SK-N-MC (cell line): ENCODE results near the gene PHC2.

Source experiments
- DNase-seq: peaks from one replicate; pipeline ENCODE4 v3.0.0-alpha.2; 2011; ENCODE audit warnings: low read depth, low spot score
- H3K27ac ChIP-seq: fragments of 200-600 bp; sonication (generic); 2 replicates; pipeline ENCODE4 v1.5.1; 2016; ENCODE audit warnings: mixed run types
- H3K36me3 ChIP-seq: fragments of 200-600 bp; sonication (generic); 2 replicates; pipeline ENCODE4 v1.6.1; 2017; ENCODE audit warnings: antibody characterized with exemption, low read length, mixed read lengths; ENCODE audit not compliant: insufficient read depth
- H3K4me3 ChIP-seq: fragments of 200-600 bp; sonication (generic); 2 replicates; pipeline ENCODE4 v1.5.1; 2016
- H3K9ac ChIP-seq: fragments of 200-600 bp; sonication (generic); 2 replicates; pipeline ENCODE4 v1.8.0; 2017; ENCODE audit warnings: mixed run types, mixed read lengths; ENCODE audit not compliant: insufficient read length
- H3K9me3 ChIP-seq: fragments of 200-600 bp; sonication (generic); 2 replicates; pipeline ENCODE4 v1.6.1; 2017; ENCODE audit warnings: low read depth, mild to moderate bottlenecking, antibody characterized with exemption, low read length, moderate library complexity, mixed read lengths
- EZH2 ChIP-seq: fragments of 200-600 bp; sonication (generic); IDR thresholded peaks from one replicate; pipeline ENCODE4 v1.6.1; 2017; ENCODE audit warnings: antibody characterized with exemption
- FOXP2 ChIP-seq: optimal IDR thresholded peaks from 2 replicates; pipeline ENCODE3; 2011; ENCODE audit warnings: mild to moderate bottlenecking, moderate library complexity; ENCODE audit not compliant: insufficient read depth; ENCODE audit errors: extremely low read length, control extremely low read depth
- POLR2AphosphoS5 ChIP-seq: IDR thresholded peaks from 2 replicates; pipeline ENCODE4 v1.6.1; 2012; ENCODE audit warnings: mild to moderate bottlenecking, low read depth, low read length, borderline replicate concordance

The PHC2 gene

GRCh38 chr1:33456502-33456886 lies 25.6 kb upstream of the PHC2 start:
- DNase-seq: no peak
- TF ChIP-seq FOXP2 (no peak), EZH2 (no peak), POLR2AphosphoS5 (no peak)

GRCh38 chr1:33455539-33456501 lies 24.9 kb upstream of the PHC2 start:
- no peak overlapping the region for H3K4me3 ChIP-seq

More at GRCh38 chr1:33456502-33456886, 25.6 kb upstream of the PHC2 start:
- H3K4me3 ChIP-seq: no peak overlapping the region
- no peak overlapping the region for H3K9ac ChIP-seq
- no peak overlapping the region for H3K27ac ChIP-seq
- no peaks in the 10 kb centered on the region for H3K9me3 ChIP-seq
- no peaks in the 10 kb centered on the region for H3K36me3 ChIP-seq

GRCh38 chr1:33454646-33455282 lies 23.9 kb upstream of the PHC2 start:
- Histone ChIP-seq H3K9me3 (no peaks in the 10 kb centered on the region), H3K9ac (no peak overlapping the region), H3K36me3 (no peaks in the 10 kb centered on the region), H3K4me3 (no peak overlapping the region), H3K27ac (no peak overlapping the region)
- TF ChIP-seq EZH2: no peak
- no peak for TF ChIP-seq POLR2AphosphoS5
- no peak for TF ChIP-seq FOXP2
- no peak for DNase-seq

More at GRCh38 chr1:33455539-33456501, 24.9 kb upstream of the PHC2 start:
- TF ChIP-seq POLR2AphosphoS5 (no peak), EZH2 (no peak), FOXP2 (no peak)
- peak; percentile 48 for DNase-seq
- Histone ChIP-seq H3K9ac (no peak overlapping the region), H3K36me3 (no peaks in the 10 kb centered on the region), H3K27ac (no peak overlapping the region), H3K9me3 (no peaks in the 10 kb centered on the region)

GRCh38 chr1:33446590-33446989 lies 15.7 kb upstream of the PHC2 start:
- Histone ChIP-seq H3K27ac (no peak overlapping the region), H3K4me3 (no peak overlapping the region), H3K36me3 (no peaks in the 10 kb centered on the region), H3K9me3 (no peaks in the 10 kb centered on the region), H3K9ac (no peak overlapping the region)
- no peak for DNase-seq
- TF ChIP-seq FOXP2 (no peak), EZH2 (no peak), POLR2AphosphoS5 (no peak)

DNA sequence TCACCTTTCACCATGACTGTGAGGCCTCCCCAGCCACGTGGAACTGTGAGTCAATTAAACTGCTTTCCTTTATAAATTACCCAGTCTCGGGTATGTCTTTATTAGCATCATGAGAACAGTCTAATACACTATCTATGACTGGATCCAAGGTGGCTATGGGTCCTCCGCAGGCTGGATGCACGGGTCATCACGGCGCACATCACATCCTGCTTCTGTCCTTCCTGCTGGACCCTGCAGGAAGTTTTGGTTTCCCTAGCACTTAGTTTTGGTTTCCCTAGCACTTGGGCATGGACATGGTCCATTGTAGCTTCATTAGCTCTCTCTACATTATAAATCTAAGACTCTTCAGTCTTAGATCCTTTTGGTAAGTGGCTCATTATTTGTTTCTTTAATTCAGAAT lies 14.2 kb upstream of the PHC2 start:
- Histone ChIP-seq H3K9me3 (no peaks in the 10 kb centered on the region), H3K27ac (no peak overlapping the region), H3K36me3 (no peaks in the 10 kb centered on the region), H3K9ac (no peak overlapping the region), H3K4me3 (no peak overlapping the region)
- TF ChIP-seq POLR2AphosphoS5: no peak
- no peak for TF ChIP-seq EZH2
- no peak for TF ChIP-seq FOXP2
- DNase-seq: no peak

DNA sequence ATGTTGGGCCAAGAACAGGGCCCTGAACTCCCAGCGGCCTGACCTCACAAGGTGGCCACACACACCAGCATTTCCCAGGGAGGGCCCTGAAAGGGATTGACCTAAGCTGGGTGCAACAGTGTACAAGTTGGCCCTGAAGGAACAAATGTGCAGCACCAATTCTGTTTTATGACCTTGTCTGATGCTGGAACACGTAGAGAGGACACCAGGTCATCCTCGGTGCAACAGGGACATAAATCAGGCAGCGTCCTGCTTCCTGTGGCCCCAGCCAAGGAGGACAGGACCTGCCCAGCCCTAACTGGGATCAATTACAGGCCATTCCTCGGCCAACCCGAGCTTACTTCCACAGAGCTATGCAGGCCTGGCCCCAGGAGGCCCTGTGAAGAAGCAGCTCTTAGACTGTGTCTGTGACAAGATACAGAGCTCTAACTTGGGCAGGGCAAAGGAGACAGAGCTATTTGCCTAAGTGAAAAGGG lies 12.8 kb upstream of the PHC2 start:
- Histone ChIP-seq H3K4me3 (no peak overlapping the region), H3K9me3 (no peaks in the 10 kb centered on the region), H3K36me3 (no peaks in the 10 kb centered on the region), H3K27ac (no peak overlapping the region), H3K9ac (no peak overlapping the region)
- DNase-seq: no peak
- TF ChIP-seq EZH2 (no peak), POLR2AphosphoS5 (no peak), FOXP2 (no peak)

DNA sequence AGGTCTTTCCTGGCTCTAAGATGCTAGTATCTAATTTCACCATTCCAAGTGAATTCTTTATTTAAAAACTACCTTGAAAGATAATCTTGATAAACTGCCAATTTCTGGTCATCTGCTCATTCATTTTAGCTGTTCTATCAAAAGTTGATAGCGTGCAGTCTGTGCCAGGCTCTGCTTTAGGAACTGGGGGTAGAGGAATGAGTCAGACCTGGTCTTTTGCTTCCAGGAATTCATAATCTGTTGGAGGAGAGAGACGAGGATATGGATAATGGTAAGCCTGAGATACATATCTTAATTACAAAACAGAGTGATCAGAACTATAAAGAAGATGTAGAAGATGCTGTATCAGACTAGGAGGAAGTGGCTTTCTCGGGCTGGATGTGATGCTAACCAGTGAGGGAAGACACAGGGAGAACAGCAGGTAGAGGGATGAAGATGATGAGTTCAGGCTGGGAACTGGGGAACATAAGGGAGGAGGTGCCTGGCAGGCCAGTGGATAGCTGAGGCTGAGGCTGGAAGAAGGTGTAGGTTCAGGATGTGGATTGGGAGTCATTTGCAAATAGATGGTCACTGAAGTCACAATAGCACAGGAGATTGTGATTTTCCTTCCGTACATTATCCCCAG lies 12.3 kb upstream of the PHC2 start:
- Histone ChIP-seq H3K4me3 (no peak overlapping the region), H3K36me3 (no peaks in the 10 kb centered on the region)

DNA sequence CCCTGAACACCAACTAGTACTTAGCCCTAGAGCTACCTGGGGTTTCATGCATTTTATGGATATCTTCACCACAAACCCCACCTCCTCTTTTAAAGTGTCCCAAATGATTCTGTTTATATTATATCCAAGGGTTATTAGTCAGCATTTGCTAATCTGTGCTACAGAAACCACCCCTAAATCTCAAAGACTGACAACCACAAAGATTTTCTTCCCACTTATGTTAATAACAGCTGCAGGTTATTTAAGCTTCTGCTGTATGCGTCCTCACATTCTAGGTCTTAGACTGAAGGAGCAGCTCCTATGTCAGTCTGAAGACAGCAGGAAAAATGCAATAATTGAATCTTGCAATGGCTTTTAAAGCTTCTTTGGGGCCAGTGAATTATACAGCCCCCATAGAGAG lies 11.2 kb upstream of the PHC2 start:
- DNase-seq: no peak
- no peak overlapping the region for H3K27ac ChIP-seq
- no peaks in the 10 kb centered on the region for H3K9me3 ChIP-seq
- H3K9ac ChIP-seq: no peak overlapping the region
- no peaks in the 10 kb centered on the region for H3K36me3 ChIP-seq
- H3K4me3 ChIP-seq: no peak overlapping the region
- TF ChIP-seq FOXP2 (no peak), EZH2 (no peak), POLR2AphosphoS5 (no peak)

More for the DNA sequence above, 12.3 kb upstream of the PHC2 start:
- DNase-seq: no peak
- TF ChIP-seq FOXP2 (no peak), POLR2AphosphoS5 (no peak), EZH2 (no peak)
- H3K9ac ChIP-seq: no peak overlapping the region
- no peak overlapping the region for H3K27ac ChIP-seq
- H3K9me3 ChIP-seq: no peaks in the 10 kb centered on the region
